Progenitor cell of endocrine pancreas (in vitro differentiated cells): ENCODE results near the gene KCNK7. TPM values are rescaled to one million over a fixed set of nuclear protein-coding genes. Genes with fewer than 3 reads are reported as not detected.

Source experiments
- DNase-seq: peaks from one replicate; pipeline ENCODE4 v3.0.0; 2021; ENCODE audit warnings: low spot score; ENCODE audit not compliant: unreplicated experiment
- H3K27ac Mint-ChIP-seq: 2 replicates; pipeline ENCODE4 v1.8.0; 2021; ENCODE audit warnings: mild to moderate bottlenecking, moderate library complexity, mixed read lengths
- H3K27me3 Mint-ChIP-seq: 2 replicates; pipeline ENCODE4 v1.8.0; 2021; ENCODE audit warnings: mixed read lengths
- H3K36me3 Mint-ChIP-seq: 2 replicates; pipeline ENCODE4 v1.8.0; 2022; ENCODE audit warnings: mixed read lengths; ENCODE audit not compliant: insufficient read depth
- H3K4me1 Mint-ChIP-seq: 2 replicates; pipeline ENCODE4 v1.8.0; 2021; ENCODE audit warnings: low read depth, mixed read lengths
- H3K4me3 Mint-ChIP-seq: 2 replicates; pipeline ENCODE4 v1.8.0; 2021; ENCODE audit warnings: low read depth, mild to moderate bottlenecking, moderate library complexity, mixed read lengths
- H3K9me3 Mint-ChIP-seq: 2 replicates; pipeline ENCODE4 v1.8.0; 2021; ENCODE audit warnings: low read depth, mixed read lengths
- CTCF ChIP-seq: fragments of 200-600 bp; sonication (generic); IDR thresholded peaks from one replicate; pipeline ENCODE4 v1.5.0; 2021; ENCODE audit warnings: antibody characterized with exemption, mild to moderate bottlenecking; ENCODE audit not compliant: unreplicated experiment
- total RNA-seq: library from RNA; stranded (reverse); gene quantifications from 2 replicates; pipeline ENCODE4 v1.2.1, GENCODE V29; 2021

The KCNK7 gene
- total RNA-seq, 1 donor from 2014 or later: 1.7 TPM

- DNase-seq: no peak
- no peaks in the 10 kb centered on the region for H3K36me3 Mint-ChIP-seq
- H3K27ac Mint-ChIP-seq: peak overlapping the region; percentile 82
- peaks cover 21% of the 10 kb centered on the region for H3K4me1 Mint-ChIP-seq
- TF ChIP-seq CTCF: no peak
- no peaks in the 10 kb centered on the region for H3K9me3 Mint-ChIP-seq
- no peak overlapping the region for H3K4me3 Mint-ChIP-seq
- H3K27me3 Mint-ChIP-seq: peaks cover 33% of the 10 kb centered on the region
These were observed 40.7 kb downstream of the KCNK7 start for GRCh38 chr11:65554842-65555430.

GRCh38 chr11:65554057-65554818, 41.4 kb downstream of the KCNK7 start:
- H3K4me3 Mint-ChIP-seq: no peak overlapping the region
- H3K27ac Mint-ChIP-seq: peak overlapping the region; percentile 82
- no peak for TF ChIP-seq CTCF
- H3K4me1 Mint-ChIP-seq: peaks cover 21% of the 10 kb centered on the region
- peaks cover 32% of the 10 kb centered on the region for H3K27me3 Mint-ChIP-seq
- no peaks in the 10 kb centered on the region for H3K36me3 Mint-ChIP-seq
- no peak for DNase-seq
- no peaks in the 10 kb centered on the region for H3K9me3 Mint-ChIP-seq

GRCh38 chr11:65553301-65554001, 42.1 kb downstream of the KCNK7 start:
- peaks cover 40% of the 10 kb centered on the region for H3K27me3 Mint-ChIP-seq
- DNase-seq: no peak
- H3K4me3 Mint-ChIP-seq: no peak overlapping the region
- H3K36me3 Mint-ChIP-seq: no peaks in the 10 kb centered on the region
- no peak overlapping the region for H3K27ac Mint-ChIP-seq
- H3K9me3 Mint-ChIP-seq: no peaks in the 10 kb centered on the region
- no peak for TF ChIP-seq CTCF
- peaks cover 21% of the 10 kb centered on the region for H3K4me1 Mint-ChIP-seq

GRCh38 chr11:65552388-65552951, 43.1 kb downstream of the KCNK7 start:
- H3K27ac Mint-ChIP-seq: peak overlapping the region; percentile 50

More at GRCh38 chr11:65552388-65552951, 43.1 kb downstream of the KCNK7 start:
- H3K27me3 Mint-ChIP-seq: peaks cover 49% of the 10 kb centered on the region
- TF ChIP-seq CTCF: no peak
- DNase-seq: no peak
- H3K4me1 Mint-ChIP-seq: peaks cover 21% of the 10 kb centered on the region
- H3K36me3 Mint-ChIP-seq: peaks cover 2% of the 10 kb centered on the region
- H3K9me3 Mint-ChIP-seq: no peaks in the 10 kb centered on the region
- no peak overlapping the region for H3K4me3 Mint-ChIP-seq
